HL-60 (cell line): ENCODE results near the gene CLEC14A.

Experiments
- DNase-seq, 2 experiments: peaks; one replicate each; pipeline ENCODE4 v3.0.0-alpha.2; 2010 to 2020; ENCODE audit warnings: low read depth in 1 of 2, low spot score in 1 of 2
- H3K27ac ChIP-seq: fragments of 250-450 bp; sonication (Bioruptor Pico); replicated peaks from 2 replicates; pipeline ENCODE4 v1.5.1; 2020; ENCODE audit warnings: mild to moderate bottlenecking, moderate library complexity
- H3K27me3 ChIP-seq: fragments of 250-450 bp; sonication (Bioruptor Pico); 2 replicates; pipeline ENCODE4 v1.5.1; 2021; ENCODE audit warnings: mild to moderate bottlenecking, moderate library complexity; ENCODE audit not compliant: insufficient read depth, poor library complexity, severe bottlenecking
- H3K4me3 ChIP-seq: replicated peaks from 2 replicates; pipeline ENCODE4 v1.5.1; 2011; ENCODE audit warnings: mild to moderate bottlenecking, control low read depth, low read length; ENCODE audit not compliant: insufficient read depth
- CTCF ChIP-seq: IDR thresholded peaks from one replicate; pipeline ENCODE4 v1.5.1; 2011; ENCODE audit warnings: low read length, control low read depth, inconsistent platforms; ENCODE audit not compliant: insufficient read depth
- GABPA ChIP-seq: IDR thresholded peaks from 2 replicates; pipeline ENCODE4 v1.6.1; 2012; ENCODE audit warnings: low read depth
- POLR2AphosphoS5 ChIP-seq: IDR thresholded peaks from 2 replicates; pipeline ENCODE4 v1.6.1; 2012; ENCODE audit warnings: low read depth
- SPI1 ChIP-seq: IDR thresholded peaks from 2 replicates; pipeline ENCODE4 v1.6.1; 2012; ENCODE audit warnings: low read depth, mild to moderate bottlenecking, borderline replicate concordance
- TF ChIP-seq, protein P1 (sequence below): IDR thresholded peaks from 2 replicates; pipeline ENCODE4 v1.6.1; 2012; ENCODE audit warnings: low read depth; ENCODE audit not compliant: insufficient replicate concordance

The CLEC14A gene

DNA sequence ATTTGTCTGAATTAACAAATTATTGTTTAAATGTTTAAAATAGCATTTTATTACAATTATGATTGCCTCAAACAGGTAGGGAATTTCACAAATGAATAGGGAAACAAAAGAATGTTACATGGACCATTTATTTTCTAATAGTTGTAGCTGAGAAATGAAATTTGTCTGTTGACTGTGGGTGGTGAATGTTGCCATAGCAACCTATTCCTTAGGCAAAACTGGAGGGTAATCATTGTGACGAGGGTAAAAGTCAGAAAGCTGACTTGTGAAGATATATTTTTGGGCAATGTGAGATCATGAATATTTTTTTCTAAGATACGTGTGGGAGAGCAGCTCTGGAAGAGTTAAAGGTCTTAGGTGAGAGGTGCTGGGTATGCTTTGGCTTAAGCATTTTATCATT, 24.2 kb upstream of the CLEC14A start:
- Histone ChIP-seq H3K27me3 (no peaks in the 10 kb centered on the region), H3K27ac (no peak overlapping the region), H3K4me3 (no peak overlapping the region)
- TF ChIP-seq GABPA, result no peak
- no peak for TF ChIP-seq POLR2AphosphoS5
- TF ChIP-seq SPI1, result no peak
- TF ChIP-seq, protein P1, sequence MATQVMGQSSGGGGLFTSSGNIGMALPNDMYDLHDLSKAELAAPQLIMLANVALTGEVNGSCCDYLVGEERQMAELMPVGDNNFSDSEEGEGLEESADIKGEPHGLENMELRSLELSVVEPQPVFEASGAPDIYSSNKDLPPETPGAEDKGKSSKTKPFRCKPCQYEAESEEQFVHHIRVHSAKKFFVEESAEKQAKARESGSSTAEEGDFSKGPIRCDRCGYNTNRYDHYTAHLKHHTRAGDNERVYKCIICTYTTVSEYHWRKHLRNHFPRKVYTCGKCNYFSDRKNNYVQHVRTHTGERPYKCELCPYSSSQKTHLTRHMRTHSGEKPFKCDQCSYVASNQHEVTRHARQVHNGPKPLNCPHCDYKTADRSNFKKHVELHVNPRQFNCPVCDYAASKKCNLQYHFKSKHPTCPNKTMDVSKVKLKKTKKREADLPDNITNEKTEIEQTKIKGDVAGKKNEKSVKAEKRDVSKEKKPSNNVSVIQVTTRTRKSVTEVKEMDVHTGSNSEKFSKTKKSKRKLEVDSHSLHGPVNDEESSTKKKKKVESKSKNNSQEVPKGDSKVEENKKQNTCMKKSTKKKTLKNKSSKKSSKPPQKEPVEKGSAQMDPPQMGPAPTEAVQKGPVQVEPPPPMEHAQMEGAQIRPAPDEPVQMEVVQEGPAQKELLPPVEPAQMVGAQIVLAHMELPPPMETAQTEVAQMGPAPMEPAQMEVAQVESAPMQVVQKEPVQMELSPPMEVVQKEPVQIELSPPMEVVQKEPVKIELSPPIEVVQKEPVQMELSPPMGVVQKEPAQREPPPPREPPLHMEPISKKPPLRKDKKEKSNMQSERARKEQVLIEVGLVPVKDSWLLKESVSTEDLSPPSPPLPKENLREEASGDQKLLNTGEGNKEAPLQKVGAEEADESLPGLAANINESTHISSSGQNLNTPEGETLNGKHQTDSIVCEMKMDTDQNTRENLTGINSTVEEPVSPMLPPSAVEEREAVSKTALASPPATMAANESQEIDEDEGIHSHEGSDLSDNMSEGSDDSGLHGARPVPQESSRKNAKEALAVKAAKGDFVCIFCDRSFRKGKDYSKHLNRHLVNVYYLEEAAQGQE, result no peak
- no peak for TF ChIP-seq CTCF
- DNase-seq, result no peak

- Histone ChIP-seq H3K27me3 (no peaks in the 10 kb centered on the region), H3K27ac (no peak overlapping the region), H3K4me3 (no peak overlapping the region)
- TF ChIP-seq GABPA (no peak), SPI1 (no peak), CTCF (no peak), POLR2AphosphoS5 (no peak)
- TF ChIP-seq, protein P1, result no peak
- no peak for DNase-seq
Observed at GRCh38 chr14:38279572-38279971, 23.7 kb upstream of the CLEC14A start.

- no peak overlapping the region for H3K4me3 ChIP-seq
- DNase-seq, result no peak
- H3K27me3 ChIP-seq, result no peaks in the 10 kb centered on the region
- H3K27ac ChIP-seq, result no peak overlapping the region
- no peak for TF ChIP-seq SPI1
- no peak for TF ChIP-seq GABPA
- no peak for TF ChIP-seq POLR2AphosphoS5
- TF ChIP-seq, protein P1, result no peak
- no peak for TF ChIP-seq CTCF
Observed at GRCh38 chr14:38278035-38278434, 22.1 kb upstream of the CLEC14A start.
